GM12872 (cell line): ENCODE measurements around the gene CD68.

ENCODE experiments used
- CTCF ChIP-seq: IDR thresholded peaks from 3 replicates; pipeline ENCODE4 v1.5.1; 2011; ENCODE audit warnings: low read depth, mild to moderate bottlenecking, low read length, moderate library complexity; ENCODE audit not compliant: insufficient read depth

CD68 gene

GRCh38 chr17:7629939-7630571 is 50.6 kb downstream of the CD68 start, which contains the start of gene SHBG:
TSS of gene SHBG (plus strand) at chr17:7630135. CDS start at chr17:7630173, 38 bp downstream.
- TF ChIP-seq CTCF, result no peak
